Spleen (tissue), 7 donors: ENCODE data around the gene DPYSL4.
A peak's percentile ranks its signal among the peaks of the same experiment; 100 is the strongest.

Experiments used
- CTCF ChIP-seq, 11 experiments: fragments of 200-600 bp in 7 of 11; fragments of 450-650 bp in 4 of 11; sonication (generic) in 4 of 11; IDR thresholded peaks in 8 of 11; conservative IDR thresholded peaks in 3 of 11; 1 replicate in 7 of 11; 2 replicates in 4 of 11; pipeline versions ENCODE4 v1.4.0 to v1.8.0; 2016 to 2021; ENCODE audit warnings: antibody characterized with exemption in 11 of 11, inconsistent platforms in 4 of 11, mild to moderate bottlenecking in 1 of 11
- POLR2AphosphoS5 ChIP-seq, 3 donors: sonication (generic); formaldehyde crosslinking; IDR thresholded peaks; one replicate each; pipeline ENCODE4 v1.5.1; 2017; ENCODE audit warnings: antibody characterized with exemption in 3 of 3
- donor health status: DM: no; HTN: no; CAD: no; lungs with moderate emphysema.
- donor health status: DM: no; HTN: no; CAD: no.
- donor health status: DM: no; HTN: no; CAD: no.

- TF ChIP-seq CTCF (IDR thresholded peaks at IDR 0.05 in 8 of 11, conservative IDR thresholded peaks at IDR 0.05 in 3 of 11) = no peak
- peak; percentile 32 to 54 (median 51) for TF ChIP-seq POLR2AphosphoS5 (IDR thresholded peaks at IDR 0.05)
Observed at GRCh38 chr10:132162590-132163277, 24.0 kb upstream of the DPYSL4 start.
